ENCODE results near the gene ESRRA.
A peak's percentile ranks its signal among the peaks of the same experiment; 100 is the strongest.
"Not testable (repeated sequence)": the region's sequence is repeated elsewhere in the genome, so short reads cannot be mapped to it uniquely, and the experiment has no call there.

The ESRRA gene

DNA sequence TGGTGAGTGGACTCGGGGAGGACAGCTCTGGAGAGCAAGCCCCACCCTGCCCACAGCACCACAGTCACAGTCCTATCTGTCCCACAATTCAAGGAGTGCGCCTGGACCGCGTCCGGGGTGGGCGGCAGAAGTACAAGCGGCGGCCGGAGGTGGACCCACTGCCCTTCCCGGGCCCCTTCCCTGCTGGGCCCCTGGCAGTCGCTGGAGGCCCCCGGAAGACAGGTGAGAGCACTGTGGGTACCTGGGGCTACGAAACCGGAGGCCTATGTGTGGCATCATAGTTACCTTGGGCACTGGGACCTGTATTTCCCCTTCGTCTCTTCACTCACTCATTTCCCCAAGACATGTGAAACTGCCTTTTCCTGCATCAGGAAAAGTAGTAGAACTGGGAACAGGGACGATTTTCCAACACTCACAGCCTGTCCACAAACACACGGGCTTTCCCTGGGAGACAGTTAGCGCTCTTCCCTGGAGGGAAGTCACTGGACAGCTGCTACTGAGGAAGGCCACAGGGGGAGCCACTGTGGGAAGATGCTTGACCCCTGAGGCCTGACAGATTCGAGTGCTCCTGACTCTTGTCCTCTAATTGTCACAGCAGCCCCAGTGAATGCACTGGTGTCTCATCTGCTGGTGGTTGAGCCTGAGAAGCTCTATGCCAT lies 9.0 kb downstream of the ESRRA start:
- no peak for DNase-seq

DNA sequence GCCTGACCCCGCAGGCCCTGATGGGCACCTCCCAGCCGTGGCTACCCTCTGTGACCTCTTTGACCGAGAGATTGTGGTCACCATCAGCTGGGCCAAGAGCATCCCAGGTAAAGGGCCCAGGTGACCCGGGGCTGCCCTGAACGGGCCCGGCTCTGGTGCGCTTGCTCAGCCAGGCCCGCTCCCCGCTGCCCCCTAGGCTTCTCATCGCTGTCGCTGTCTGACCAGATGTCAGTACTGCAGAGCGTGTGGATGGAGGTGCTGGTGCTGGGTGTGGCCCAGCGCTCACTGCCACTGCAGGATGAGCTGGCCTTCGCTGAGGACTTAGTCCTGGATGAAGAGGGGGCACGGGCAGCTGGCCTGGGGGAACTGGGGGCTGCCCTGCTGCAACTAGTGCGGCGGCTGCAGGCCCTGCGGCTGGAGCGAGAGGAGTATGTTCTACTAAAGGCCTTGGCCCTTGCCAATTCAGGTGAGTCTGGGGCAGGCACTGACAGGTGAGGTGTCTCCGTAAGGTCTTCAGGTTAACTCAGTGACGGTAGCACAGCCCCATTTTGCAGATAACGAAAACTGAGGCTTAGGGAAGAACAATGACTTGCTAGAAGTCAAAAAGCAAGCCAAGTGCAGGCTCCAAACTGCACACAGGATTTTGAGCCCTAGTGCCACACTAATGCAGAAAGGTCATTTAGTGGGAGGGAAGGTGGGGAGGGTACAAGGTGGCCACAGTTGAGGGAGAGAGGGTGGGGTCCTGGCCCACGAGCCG lies 9.7 kb downstream of the ESRRA start:
- no peak for DNase-seq

DNA sequence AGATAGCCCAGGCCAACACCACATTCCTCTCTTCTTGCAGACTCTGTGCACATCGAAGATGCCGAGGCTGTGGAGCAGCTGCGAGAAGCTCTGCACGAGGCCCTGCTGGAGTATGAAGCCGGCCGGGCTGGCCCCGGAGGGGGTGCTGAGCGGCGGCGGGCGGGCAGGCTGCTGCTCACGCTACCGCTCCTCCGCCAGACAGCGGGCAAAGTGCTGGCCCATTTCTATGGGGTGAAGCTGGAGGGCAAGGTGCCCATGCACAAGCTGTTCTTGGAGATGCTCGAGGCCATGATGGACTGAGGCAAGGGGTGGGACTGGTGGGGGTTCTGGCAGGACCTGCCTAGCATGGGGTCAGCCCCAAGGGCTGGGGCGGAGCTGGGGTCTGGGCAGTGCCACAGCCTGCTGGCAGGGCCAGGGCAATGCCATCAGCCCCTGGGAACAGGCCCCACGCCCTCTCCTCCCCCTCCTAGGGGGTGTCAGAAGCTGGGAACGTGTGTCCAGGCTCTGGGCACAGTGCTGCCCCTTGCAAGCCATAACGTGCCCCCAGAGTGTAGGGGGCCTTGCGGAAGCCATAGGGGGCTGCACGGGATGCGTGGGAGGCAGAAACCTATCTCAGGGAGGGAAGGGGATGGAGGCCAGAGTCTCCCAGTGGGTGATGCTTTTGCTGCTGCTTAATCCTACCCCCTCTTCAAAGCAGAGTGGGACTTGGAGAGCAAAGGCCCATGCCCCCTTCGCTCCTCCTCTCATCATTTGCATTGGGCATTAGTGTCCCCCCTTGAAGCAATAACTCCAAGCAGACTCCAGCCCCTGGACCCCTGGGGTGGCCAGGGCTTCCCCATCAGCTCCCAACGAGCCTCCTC lies 10.6 kb downstream of the ESRRA start:
- DNase-seq = not testable (repeated sequence)

DNA sequence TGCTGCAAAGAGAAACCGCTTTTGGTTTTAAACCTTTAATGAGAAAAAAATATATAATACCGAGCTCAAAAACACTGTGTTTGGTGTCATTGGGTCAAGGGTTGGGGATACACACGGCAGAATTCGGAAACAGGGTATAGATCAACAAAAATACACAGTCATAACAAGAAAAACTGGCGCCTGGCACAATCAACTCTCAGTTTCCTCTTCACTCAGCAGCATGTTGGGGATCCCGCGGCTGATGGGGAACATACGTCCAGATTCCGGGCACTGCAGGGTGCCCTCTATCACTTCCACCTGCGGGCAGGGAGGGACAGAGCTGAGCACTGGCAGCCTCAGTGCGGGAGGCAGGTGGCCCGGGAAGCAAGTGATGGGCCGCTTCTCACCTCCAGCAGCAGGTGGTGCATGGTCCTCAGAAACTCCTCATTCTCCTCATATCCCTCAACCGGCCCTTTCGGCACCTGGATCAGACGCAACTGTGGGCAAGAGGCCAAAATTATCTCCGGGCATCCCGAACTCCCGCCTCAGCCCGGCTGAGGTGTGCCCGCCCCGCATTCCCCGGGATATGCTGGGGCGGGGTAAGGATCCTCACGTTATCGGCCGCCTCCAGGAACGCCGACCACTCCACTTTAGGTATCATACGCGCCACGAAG lies 11.5 kb downstream of the ESRRA start:
- peak; percentile 74 for DNase-seq

DNA sequence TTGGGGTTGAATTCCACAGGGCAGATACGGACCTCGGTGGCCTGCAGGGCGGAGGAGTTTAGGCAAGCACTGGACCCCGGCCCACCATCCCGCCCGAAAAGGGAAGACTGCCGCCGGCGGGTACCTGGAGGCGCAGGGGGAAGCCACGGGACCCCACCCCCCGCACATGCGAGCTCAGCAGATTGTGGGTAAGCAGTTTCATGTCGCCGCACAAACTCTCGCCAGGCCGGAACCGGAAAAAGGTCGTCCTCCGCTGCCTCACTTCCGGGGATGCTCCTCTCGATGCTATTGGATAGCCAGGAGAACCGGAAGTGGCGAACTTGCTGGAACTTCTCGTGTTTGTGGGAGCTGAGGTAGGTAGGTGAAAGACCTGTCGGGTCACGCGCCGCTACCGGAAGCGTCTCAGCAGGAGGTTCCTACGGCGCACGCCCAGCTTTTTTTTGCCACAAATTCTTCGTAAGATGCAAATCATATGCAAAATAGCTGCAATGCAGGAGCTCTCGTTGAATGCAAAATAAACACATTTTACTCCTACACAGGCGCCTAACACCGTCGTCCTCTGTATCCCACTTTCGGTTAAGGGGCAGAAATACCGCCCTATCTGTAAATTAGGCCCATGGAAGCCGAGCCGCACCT lies 12.1 kb downstream of the ESRRA start, which contains the start of gene TRMT112:
Gene TRMT112, minus strand, starts transcription at position 235 of the 636 bp plus-strand sequence. Its CDS starts 33 bp downstream, at position 202.
- peak; percentile 99 for DNase-seq

DNA sequence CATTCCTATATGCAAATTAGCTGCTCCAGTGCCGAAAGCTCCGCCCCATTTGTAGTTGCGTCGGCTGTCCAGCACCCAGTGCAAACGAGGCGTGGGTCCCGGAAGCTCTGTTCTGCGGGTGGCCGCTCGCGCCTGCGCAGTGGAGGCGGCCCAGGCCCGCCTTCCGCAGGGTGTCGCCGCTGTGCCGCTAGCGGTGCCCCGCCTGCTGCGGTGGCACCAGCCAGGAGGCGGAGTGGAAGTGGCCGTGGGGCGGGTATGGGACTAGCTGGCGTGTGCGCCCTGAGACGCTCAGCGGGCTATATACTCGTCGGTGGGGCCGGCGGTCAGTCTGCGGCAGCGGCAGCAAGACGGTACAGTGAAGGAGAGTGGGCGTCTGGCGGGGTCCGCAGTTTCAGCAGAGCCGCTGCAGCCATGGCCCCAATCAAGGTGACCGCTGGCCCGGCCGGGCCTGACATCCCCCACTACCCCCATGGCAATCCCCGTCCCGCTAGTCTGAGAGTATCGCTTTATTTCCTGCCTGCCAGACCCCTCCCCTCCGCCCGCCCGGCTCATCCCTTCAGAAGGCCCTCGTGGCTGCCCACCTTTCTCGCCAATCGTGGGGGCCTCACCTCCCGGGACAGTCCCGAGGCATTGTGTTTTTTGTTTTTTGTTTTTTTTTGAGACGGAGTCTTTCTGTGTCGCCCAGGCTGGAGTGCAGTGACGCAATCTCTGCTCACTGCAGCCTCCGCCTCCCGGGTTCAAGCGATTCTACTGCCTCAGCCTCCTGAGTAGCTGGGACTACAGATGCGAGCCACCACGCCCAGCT lies 12.8 kb downstream of the ESRRA start, which contains the start of gene PRDX5:
Gene PRDX5, plus strand, starts transcription at position 161 of the 805 bp plus-strand sequence. Its CDS starts 95 bp downstream, at position 256.
- DNase-seq = peak; percentile 98

DNA sequence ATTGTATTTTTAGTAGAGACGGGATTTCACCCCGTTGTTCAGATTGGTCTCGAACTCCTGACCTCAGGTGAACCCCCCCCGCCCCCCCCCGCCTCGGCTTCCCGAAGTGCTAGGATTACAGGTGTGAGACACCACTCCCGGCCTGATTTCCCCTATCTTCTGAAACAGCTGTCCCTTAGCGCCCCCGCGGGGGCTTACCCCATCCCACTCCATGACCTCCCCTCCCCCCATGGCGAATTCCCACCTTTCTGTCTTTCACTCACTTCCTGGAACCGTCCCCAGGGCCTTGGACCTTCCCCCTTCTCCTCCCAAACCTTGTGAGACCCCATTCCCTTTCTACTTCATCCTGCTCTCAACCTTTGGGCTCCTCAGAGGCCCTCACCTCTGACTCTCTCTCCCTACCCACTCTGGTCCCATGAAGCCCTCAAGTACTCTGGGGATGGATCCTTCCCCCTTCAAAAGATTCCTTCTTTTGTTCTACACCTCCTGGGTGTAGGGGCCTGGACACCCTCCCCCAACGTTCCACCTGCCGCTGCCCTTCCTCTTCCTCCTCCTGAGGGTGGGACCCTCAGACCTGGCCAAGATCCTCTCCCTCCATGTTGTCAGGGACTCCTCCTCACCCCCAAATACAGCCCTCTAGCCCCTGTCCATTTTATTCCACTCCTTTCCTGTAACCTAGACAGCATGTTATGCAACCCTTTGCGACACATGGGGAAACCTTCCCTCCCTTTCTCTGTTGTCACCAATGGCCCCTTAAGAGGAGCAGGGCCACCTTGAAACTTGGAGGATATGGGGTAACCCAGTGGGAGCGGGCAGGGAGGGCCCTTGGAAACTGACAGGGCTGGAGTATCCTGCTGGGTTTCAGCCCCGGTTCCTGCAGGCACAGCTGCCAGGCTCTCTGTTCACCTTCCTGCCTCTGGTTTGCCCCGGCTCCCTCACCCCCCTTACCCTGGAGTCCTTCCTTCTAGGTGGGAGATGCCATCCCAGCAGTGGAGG lies 13.7 kb downstream of the ESRRA start:
- DNase-seq = no peak

DNA sequence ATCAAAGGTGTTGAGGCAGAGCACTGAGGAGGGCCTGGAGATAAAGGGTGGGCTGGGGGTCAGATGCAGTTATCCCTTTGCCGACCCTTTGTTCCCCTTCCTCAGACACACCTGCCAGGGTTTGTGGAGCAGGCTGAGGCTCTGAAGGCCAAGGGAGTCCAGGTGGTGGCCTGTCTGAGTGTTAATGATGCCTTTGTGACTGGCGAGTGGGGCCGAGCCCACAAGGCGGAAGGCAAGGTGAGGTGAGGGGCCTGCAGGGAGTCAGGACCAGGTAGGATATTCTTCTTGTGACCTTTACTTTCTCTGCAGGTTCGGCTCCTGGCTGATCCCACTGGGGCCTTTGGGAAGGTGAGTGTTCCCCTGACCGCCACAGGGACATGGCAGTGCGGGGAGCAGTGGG lies 15.2 kb downstream of the ESRRA start:
- no peak for DNase-seq

DNA sequence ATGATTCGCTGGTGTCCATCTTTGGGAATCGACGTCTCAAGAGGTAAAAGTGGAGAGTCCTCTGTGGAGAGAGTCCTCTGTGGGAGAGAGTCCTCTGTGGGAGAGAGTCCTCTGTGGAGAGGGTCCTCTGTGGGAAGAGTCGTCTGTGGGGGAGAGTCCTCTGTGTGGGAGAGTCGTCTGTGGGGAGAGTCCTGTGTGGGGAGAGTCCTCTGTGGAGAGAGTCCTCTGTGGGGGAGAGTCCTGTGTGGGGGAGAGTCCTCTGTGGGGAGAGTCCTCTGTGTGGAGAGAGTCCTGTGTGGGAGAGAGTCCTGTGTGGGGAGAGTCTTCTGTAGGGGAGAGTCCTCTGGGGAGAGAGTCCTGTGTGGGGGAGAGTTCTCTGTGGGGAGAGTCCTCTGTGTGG lies 15.7 kb downstream of the ESRRA start:
- no peak for DNase-seq

DNA sequence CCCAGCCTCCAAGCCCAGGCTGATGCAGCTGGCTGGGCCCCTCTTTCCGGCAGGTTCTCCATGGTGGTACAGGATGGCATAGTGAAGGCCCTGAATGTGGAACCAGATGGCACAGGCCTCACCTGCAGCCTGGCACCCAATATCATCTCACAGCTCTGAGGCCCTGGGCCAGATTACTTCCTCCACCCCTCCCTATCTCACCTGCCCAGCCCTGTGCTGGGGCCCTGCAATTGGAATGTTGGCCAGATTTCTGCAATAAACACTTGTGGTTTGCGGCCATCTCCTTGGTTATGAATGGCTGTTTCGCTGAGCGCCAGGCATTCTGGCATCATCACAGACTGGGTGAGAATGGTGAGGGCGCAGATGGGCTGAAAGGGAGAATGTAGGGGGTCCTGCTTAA lies 16.2 kb downstream of the ESRRA start:
- no peak for DNase-seq

DNA sequence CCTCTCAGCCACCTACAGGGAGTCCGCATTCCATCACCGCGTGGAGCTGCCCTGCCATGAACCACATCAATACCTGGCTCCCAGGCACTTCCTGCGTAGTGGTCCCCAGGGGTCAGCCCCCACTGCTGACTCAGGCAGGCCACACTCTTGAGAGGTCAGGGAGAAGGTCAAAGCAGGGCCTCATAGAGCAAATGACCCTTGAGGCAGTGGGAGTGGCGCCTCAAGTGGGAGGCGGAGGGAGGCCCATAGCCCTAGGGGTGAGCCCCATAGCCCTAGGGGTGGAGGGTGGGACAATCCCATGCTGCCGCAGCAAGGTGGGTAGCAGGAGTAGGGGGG lies 17.6 kb downstream of the ESRRA start:
- DNase-seq = no peak

DNA sequence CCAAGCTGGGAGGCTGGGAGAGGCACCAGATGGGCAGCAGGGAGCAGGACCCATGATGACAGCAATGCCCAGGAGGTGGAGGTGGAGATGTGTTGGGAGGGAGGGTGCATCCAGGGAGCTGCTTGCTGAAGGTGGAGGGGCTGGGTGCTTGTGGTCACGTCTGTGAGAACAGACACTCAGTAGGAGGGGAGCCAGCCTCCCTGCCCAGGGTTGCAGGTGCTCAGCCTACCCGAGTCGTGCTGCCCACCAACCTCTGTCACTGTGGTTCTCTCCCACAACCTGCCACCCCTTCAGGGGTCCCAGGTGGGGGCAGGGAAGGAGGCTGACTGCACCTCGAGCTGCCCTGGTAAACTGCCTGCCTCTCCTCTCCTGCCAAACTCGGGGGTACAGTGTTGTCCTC lies 18.0 kb downstream of the ESRRA start:
- DNase-seq = no peak

DNA sequence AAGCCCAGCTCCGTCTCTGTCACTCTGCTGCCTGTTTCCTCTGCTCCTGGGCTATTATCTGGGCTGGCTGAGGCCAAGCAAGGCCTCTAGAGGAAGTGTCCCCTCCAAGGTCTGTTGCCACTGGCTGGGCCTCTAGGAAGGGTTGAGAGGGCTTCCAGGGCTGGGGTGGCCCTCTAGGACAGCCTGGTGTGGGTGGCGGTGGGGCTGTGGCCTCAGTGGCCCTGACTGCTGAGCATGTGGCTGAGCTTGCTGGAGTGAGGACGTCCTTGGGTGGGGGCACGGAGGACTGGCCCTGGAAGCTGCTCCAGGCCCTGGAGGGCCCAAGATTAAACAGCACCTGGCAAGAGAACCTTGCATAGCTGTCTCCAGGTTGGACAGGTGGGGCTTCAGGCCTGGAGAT lies 18.7 kb downstream of the ESRRA start:
- not testable (repeated sequence) for DNase-seq

DNA sequence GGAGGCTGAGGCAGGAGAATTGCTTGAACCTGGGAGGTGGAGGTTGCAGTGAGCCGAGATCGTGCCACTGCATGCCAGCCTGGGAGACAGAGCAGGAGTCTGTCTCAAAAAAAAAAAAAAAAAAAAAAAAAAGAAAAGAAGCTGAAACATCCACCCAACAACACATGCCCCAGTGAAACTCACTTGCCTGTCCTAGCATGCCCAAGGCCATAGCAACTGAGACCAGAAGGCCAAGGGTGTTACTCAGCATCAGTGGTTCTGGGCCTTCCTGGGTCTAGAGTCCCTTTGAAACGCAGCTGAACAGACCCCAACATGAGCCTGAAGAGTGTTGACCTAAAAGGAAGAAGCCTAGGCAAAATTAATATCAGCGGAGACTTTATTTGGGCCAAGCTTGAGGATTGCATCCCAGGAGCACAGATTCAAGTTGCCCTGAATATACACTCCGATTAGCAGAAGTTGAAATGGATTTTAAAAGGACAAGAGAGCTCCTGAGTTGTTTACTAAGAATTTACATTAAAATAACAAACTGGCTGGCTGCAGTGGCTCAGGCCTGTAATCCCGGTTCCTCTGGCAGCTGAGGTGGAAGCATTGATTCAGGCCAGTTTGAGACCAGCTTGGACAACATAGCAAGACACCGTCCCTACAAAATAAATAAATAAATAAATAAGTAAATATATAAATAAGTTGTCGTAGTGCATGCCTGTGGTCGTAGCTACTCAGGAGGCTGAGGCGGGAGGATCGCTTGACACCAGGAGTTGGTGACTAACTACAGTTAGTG lies 19.6 kb downstream of the ESRRA start:
- no peak for DNase-seq

DNA sequence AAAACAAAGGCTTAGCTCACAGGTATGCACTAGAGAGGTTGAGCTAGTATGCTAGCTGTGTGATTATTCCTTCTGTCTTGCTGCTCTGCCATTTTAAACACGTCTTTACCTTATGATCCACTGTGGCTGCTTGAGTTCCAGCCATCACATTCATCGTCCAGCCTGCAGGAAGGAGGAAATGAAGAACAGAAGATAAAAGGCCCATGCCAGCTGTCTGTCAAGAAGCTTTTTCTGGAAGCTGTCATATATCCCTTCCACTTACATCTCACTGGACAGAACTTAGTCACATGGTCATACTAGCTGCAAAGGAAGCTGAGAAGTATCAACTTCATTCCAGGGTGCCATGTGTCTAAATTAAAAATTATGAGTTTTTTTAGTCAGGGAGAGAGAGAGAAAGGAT lies 22.1 kb downstream of the ESRRA start:
- DNase-seq = no peak

DNA sequence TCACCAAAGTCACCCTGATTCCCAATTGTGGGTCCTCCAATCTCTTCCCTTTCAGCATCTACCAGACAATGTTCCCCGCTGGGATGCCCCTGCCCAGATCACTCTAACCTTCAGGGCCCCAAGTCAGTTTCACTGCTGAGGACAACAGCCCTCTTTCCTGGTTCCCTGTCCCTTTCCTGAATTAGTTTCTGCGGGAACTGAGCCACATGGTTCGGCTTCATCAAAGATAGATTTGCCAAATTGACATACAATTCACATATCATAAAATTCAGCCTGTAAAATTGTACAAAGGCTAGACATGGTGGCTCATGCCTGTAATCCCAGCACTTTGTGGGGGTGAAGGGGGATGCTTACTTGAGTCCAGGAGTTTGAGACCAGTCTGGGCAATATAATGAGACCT lies 22.7 kb downstream of the ESRRA start:
- no peak for DNase-seq

DNA sequence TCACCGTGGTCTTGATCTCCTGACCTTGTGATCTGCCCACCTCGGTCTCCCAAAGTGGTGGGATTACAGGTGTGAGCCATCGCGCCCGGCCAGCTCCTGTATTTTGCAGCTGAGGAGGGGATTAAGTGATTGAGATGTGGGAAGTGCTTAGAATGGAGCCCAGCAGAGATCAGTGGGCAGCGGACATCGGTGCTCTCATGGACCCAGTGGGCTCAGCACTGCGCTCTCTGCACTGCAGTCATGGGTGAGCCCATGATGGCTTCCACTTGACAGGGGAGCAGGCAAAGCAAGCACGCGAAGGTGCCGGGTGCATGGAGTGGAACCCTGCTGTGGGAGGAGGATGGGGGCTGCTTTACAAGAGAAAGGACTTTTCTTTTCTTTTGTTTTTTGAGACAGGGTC lies 25.6 kb downstream of the ESRRA start:
- DNase-seq = no peak

DNA sequence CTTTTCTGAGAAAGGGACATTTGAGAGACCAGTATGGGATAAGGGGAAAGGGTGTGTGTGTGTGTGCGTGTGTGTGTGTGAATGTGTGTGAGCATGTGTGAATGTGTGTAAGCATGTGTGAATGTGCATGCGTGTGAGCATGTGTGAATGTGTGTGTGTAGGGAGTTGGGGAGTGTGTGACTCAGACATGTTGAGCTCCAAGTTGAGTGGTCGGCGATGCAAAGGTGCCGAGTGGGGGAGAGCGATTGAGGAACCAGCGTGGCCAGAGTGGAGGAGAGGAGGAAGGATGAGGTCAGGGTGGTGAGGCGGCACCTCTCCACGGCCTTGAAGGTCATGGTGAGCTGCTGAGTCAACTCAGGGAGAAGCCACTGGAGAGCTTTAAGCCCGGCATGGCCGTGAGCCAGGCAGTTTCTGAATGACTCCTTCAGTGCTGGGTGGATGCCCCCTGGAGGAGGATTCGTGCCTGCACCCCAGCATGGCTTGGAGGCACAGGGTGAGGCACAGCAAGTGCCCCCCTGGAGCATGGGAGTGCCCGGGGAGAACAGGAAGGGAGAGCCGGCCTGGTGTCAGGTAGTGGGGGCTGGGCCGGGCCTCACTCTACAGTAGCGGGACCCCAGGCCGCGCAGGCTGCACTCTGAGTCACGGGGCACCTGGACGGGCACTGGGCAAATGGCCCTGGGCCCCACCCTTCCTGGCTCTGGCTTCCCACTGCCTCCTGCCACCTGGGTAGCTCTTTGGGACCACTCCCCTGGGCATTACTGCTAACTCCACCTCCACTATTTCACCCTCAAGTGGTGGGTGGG lies 26.4 kb downstream of the ESRRA start:
- peak; percentile 94 for DNase-seq

DNA sequence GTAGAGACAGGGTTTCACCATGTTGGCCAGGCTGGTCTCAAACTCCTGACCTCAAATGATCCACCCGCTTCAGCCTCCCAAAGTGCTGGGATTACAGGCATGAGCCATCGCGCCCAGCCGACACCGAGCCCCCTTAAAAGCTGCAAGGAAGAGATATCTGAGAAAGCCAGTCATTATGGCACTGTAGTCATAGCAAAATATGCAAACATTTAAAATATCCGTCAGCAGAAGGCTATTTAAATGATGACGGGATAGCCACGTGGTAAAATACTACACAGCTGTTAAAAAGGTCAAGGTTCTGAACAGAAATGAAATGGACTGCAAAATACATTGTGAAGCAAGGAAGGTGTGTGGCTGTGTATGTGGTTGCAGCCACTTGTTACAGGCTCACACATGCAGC lies 28.2 kb downstream of the ESRRA start:
- no peak for DNase-seq

All from activated CD4-positive, alpha-beta T cell treated with anti-CD3 and anti-CD28 coated beads, Interleukin-2, amount 50 U/mL, for 16 hours (primary cell).